Chondrocyte (in vitro differentiated cells): ENCODE data around the gene CAPN12. TPM values are rescaled to one million over a fixed set of nuclear protein-coding genes. Genes with fewer than 3 reads are reported as not detected.

ENCODE experiments used
- DNase-seq: peaks from one replicate; pipeline ENCODE4 v3.0.0; 2021; ENCODE audit warnings: mixed read lengths, low spot score
- H3K27ac Mint-ChIP-seq: one replicate; pipeline ENCODE4 v1.8.0; 2021; ENCODE audit warnings: mild to moderate bottlenecking, moderate library complexity, mixed read lengths; ENCODE audit not compliant: unreplicated experiment
- H3K27me3 Mint-ChIP-seq: 2 replicates; pipeline ENCODE4 v1.8.0; 2021; ENCODE audit warnings: low read depth, mixed read lengths
- H3K36me3 Mint-ChIP-seq: 2 replicates; pipeline ENCODE4 v1.8.0; 2021; ENCODE audit warnings: low read depth, mixed read lengths
- H3K4me1 Mint-ChIP-seq: 2 replicates; pipeline ENCODE4 v1.8.0; 2021; ENCODE audit warnings: low read depth, mild to moderate bottlenecking, mixed read lengths
- H3K4me3 Mint-ChIP-seq: one replicate; pipeline ENCODE4 v1.8.0; 2021; ENCODE audit warnings: mild to moderate bottlenecking, moderate library complexity, mixed read lengths; ENCODE audit not compliant: unreplicated experiment
- H3K9me3 Mint-ChIP-seq: 2 replicates; pipeline ENCODE4 v1.8.0; 2021; ENCODE audit warnings: low read depth, mixed read lengths
- CTCF ChIP-seq: fragments of 200-600 bp; sonication (generic); IDR thresholded peaks from 2 replicates; pipeline ENCODE4 v1.5.0; 2021; ENCODE audit warnings: antibody characterized with exemption, mild to moderate bottlenecking, moderate library complexity
- total RNA-seq: library from RNA; stranded (reverse); gene quantifications from 3 replicates; pipeline ENCODE4 v1.2.1, GENCODE V29; 2021

The CAPN12 gene
- total RNA-seq, 1 donor from 2014 or later = 0.40 TPM

GRCh38 chr19:38733241-38733492 is 11.1 kb downstream of the CAPN12 start:
- H3K36me3 Mint-ChIP-seq = peaks cover 25% of the 10 kb centered on the region
- DNase-seq = no peak
- peak overlapping the region; percentile 78 for H3K27ac Mint-ChIP-seq
- peaks cover 46% of the 10 kb centered on the region for H3K4me1 Mint-ChIP-seq
- H3K9me3 Mint-ChIP-seq = no peaks in the 10 kb centered on the region
- no peak overlapping the region for H3K4me3 Mint-ChIP-seq
- H3K27me3 Mint-ChIP-seq = no peaks in the 10 kb centered on the region
- no peak for TF ChIP-seq CTCF

- no peak overlapping the region for H3K4me3 Mint-ChIP-seq
These were observed 12.5 kb downstream of the CAPN12 start for GRCh38 chr19:38731654-38732301.

DNA sequence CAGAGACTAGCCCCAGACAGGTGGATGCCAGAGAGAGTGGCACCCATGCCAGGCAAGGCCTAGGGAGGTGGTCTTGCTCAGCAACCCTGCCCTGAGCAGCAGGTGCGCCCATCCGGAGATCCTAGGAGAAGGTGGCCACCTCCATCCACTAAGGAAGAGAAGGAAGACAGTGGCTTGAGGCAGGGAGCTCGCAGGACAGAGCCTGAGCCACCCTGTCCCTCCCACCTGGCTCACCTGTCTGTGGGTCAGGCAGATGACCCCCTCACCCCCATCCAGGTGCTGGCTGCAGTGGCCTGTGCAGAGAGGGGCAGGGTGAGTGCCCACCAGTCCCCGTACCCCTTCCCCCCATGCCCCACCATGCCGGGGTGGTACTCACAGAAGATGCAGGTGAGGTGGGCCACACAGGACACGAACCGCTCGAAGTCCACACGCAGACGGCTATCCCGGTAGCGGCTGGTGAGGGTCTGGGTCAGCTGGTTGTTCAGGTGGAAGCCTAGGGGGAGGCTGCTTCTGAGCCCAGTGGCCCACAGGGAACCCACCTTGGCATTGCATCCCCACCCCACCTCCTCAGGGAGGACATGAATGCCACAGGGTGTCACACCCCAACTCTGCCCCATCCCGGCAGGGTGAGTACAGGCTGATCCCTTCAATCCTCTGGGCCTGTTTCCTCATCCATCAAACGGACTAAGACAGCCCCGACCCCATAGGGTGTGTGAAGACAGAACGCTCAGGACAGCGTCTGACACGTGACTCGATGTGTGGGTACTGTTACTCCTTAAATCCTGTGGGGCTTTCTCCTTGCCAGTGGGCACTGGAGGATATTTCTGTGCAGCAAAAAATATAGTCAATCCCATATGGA is 13.3 kb downstream of the CAPN12 start:
- H3K27ac Mint-ChIP-seq = peak overlapping the region; percentile 57
- no peak for TF ChIP-seq CTCF
- H3K36me3 Mint-ChIP-seq = peaks cover 37% of the 10 kb centered on the region
- no peak overlapping the region for H3K4me3 Mint-ChIP-seq
- peaks cover 44% of the 10 kb centered on the region for H3K4me1 Mint-ChIP-seq
- no peaks in the 10 kb centered on the region for H3K27me3 Mint-ChIP-seq
- no peaks in the 10 kb centered on the region for H3K9me3 Mint-ChIP-seq
- peak; percentile 79 for DNase-seq

More at GRCh38 chr19:38731654-38732301, 12.5 kb downstream of the CAPN12 start:
- Mint-ChIP-seq H3K27ac (peak overlapping the region; percentile 73), H3K4me1 (peaks cover 43% of the 10 kb centered on the region), H3K9me3 (no peaks in the 10 kb centered on the region), H3K27me3 (no peaks in the 10 kb centered on the region), H3K36me3 (peaks cover 32% of the 10 kb centered on the region)
- TF ChIP-seq CTCF = no peak
- DNase-seq = no peak

DNA sequence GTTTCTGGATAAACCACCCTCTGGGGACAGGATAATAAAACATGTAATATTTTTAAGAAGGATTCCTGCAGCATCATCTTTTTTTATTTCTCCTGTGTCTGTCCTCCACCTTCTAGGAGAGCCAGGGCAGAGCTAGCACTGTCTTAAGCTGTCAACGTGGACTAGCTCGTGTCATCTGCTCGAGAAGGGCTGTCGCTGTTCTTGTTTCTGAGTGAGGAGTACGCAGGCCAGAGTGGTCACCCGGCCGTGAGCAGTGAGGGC is 13.9 kb downstream of the CAPN12 start:
- H3K9me3 Mint-ChIP-seq = no peaks in the 10 kb centered on the region
- peak overlapping the region; percentile 57 for H3K27ac Mint-ChIP-seq
- no peak overlapping the region for H3K4me3 Mint-ChIP-seq
- H3K27me3 Mint-ChIP-seq = no peaks in the 10 kb centered on the region
- DNase-seq = no peak
- H3K4me1 Mint-ChIP-seq = peaks cover 44% of the 10 kb centered on the region
- TF ChIP-seq CTCF = no peak
- H3K36me3 Mint-ChIP-seq = peaks cover 37% of the 10 kb centered on the region

DNA sequence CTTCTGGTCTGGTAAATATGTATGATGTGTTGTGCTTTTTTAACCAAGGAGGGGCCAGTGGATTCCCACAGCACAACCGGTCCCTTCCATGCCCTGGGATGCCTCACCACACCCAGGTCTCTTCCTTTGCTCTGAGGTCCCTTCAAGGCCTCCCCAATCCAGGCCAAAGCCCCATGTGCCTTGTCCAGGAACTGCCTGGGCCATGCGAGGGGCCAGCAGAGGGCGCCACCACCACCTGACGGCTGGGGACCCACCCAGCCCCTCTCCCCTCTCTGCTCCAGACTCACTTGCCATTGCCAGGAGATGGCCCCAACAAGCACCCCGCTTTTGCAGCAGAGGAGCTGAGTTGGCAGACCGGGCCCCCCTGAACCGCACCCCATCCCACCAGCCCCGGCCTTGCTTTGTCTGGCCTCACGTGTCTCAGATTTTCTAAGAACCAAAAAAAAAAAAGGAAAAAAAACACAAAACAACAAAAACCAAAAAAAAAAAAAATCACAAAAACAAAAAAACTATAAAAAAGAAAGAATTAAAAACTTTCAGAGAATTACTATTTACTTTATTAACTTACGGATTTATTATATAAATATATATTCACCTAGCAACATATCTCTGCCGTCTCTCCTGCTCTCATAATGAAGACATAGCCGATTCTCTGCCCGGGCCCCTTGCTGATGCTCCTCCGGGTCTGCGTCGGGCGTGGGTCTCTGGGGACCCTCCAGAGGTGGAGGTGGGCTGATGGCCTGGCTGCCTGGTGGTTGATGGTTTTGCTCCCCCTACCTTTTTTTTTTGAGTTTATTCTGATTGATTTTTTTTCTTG is 14.4 kb downstream of the CAPN12 start:
- peaks cover 40% of the 10 kb centered on the region for H3K4me1 Mint-ChIP-seq
- peak; percentile 91 for TF ChIP-seq CTCF
- H3K27me3 Mint-ChIP-seq = no peaks in the 10 kb centered on the region
- H3K36me3 Mint-ChIP-seq = peaks cover 37% of the 10 kb centered on the region
- peak overlapping the region; percentile 74 for H3K27ac Mint-ChIP-seq
- DNase-seq = peak; percentile 85
- no peaks in the 10 kb centered on the region for H3K9me3 Mint-ChIP-seq
- H3K4me3 Mint-ChIP-seq = no peak overlapping the region
